ENCODE results near the gene RXFP4. TPM values are rescaled to one million over a fixed set of nuclear protein-coding genes. Genes with fewer than 3 reads are reported as not detected.
"Not testable (repeated sequence)": the region's sequence is repeated elsewhere in the genome, so short reads cannot be mapped to it uniquely, and the experiment has no call there.

The RXFP4 gene
- total RNA-seq, 1 donor from 2014 or later = not detected

DNA sequence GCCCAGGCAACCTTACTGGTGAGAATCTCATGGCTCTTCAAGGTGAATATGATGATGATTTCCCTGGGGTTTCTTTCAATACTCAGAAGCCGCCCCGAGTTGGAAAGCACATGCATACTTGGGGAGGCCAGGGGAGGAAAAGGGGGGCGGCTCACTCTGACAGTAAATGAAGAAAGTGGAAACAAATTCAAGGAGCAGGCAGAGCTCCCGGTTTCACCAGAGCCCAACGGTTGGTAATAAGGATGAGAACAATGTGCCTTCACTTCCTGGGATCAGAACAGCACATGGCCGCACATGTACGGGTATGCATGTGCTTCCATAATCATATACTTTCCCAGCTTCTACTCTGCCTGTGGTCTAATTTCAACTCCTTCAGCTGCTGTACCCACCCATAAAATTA is 40.7 kb downstream of the RXFP4 start:
- Mint-ChIP-seq H3K4me1 (ENCODE audit: unreplicated experiment) (peaks cover 28% of the 10 kb centered on the region), H3K4me3 (no peak overlapping the region)
- no peak for DNase-seq (ENCODE audit: extremely low spot score, unreplicated experiment)

DNA sequence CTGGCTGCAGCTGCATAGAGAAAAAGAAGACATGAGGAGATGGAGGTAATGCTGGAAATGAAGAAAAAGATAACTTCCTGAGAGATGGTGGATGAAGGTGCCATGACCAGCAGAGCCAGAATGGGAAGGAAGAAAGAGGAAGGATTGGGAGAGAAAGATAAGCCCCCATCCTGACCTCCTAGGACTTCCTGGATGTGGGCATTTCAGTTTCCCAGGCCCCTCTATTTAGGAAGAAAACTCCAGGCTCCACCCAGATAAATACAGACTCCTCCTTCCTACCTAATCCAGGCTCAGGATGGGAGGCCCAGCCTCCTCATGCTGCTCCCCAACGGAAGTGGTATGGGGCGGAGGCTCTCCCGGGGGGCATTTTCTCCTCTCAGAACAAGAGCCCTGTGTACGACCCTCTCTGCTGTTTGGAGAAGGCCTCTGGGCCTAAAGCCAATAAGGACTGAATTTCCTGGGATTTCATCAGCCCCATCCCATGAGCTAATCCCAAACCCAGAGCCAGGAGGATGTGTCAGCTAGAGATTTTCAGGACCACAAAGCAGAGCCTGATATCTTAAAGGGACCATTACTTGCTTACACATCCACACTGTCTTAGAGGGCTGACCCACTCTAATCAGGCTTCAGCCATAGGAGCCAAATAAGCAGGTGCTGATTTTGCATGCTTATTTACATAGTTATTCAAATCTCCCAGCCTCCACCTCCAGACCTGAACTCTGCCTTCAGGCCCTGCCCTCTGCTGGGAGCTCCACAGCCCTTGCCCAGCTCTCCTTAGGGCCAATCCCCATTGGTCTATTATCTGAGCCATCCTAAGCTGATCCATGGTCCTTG is 42.0 kb downstream of the RXFP4 start:
- Mint-ChIP-seq H3K4me3 (peak overlapping the region; percentile 39), H3K36me3 (no peaks in the 10 kb centered on the region), H3K27me3 (no peaks in the 10 kb centered on the region), H3K9me3 (no peaks in the 10 kb centered on the region), H3K4me1 (ENCODE audit: unreplicated experiment) (peaks cover 26% of the 10 kb centered on the region), H3K27ac (peak overlapping the region; percentile 13)
- TF ChIP-seq, protein P1, sequence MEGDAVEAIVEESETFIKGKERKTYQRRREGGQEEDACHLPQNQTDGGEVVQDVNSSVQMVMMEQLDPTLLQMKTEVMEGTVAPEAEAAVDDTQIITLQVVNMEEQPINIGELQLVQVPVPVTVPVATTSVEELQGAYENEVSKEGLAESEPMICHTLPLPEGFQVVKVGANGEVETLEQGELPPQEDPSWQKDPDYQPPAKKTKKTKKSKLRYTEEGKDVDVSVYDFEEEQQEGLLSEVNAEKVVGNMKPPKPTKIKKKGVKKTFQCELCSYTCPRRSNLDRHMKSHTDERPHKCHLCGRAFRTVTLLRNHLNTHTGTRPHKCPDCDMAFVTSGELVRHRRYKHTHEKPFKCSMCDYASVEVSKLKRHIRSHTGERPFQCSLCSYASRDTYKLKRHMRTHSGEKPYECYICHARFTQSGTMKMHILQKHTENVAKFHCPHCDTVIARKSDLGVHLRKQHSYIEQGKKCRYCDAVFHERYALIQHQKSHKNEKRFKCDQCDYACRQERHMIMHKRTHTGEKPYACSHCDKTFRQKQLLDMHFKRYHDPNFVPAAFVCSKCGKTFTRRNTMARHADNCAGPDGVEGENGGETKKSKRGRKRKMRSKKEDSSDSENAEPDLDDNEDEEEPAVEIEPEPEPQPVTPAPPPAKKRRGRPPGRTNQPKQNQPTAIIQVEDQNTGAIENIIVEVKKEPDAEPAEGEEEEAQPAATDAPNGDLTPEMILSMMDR (conservative IDR thresholded peaks at IDR 0.05) = no peak
- no peak for DNase-seq (ENCODE audit: extremely low spot score, unreplicated experiment)

More for the DNA sequence above, 40.7 kb downstream of the RXFP4 start:
- TF ChIP-seq, protein P1 (conservative IDR thresholded peaks at IDR 0.05) = no peak
- no peaks in the 10 kb centered on the region for H3K9me3 Mint-ChIP-seq
- peak overlapping the region; percentile 18 for H3K27ac Mint-ChIP-seq
- H3K27me3 Mint-ChIP-seq = no peaks in the 10 kb centered on the region
- no peaks in the 10 kb centered on the region for H3K36me3 Mint-ChIP-seq

DNA sequence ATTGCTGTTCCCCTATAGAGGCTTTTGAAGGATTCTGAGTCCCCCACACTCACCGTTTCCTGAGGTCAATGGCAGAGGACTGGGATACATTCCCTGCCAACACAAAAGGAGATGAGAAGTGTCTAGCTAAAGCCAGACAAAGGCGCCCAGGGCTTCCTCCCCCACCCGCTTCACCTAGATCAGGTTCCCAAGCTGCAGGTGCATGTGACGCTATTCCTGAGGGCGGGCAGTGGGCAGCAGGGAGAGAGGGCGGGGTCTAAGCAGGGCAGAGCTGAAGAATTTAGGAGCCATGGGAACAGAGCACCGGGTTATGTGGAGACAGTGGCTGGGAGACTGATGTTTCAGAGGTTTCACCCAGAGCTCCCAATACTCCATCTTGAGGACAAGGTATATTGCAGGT is 42.9 kb downstream of the RXFP4 start:
- TF ChIP-seq, protein P1 (conservative IDR thresholded peaks at IDR 0.05) = no peak
- Mint-ChIP-seq H3K27ac (no peak overlapping the region), H3K4me1 (ENCODE audit: unreplicated experiment) (peaks cover 24% of the 10 kb centered on the region), H3K27me3 (no peaks in the 10 kb centered on the region), H3K36me3 (no peaks in the 10 kb centered on the region), H3K9me3 (no peaks in the 10 kb centered on the region), H3K4me3 (no peak overlapping the region)
- DNase-seq (ENCODE audit: extremely low spot score, unreplicated experiment) = no peak

DNA sequence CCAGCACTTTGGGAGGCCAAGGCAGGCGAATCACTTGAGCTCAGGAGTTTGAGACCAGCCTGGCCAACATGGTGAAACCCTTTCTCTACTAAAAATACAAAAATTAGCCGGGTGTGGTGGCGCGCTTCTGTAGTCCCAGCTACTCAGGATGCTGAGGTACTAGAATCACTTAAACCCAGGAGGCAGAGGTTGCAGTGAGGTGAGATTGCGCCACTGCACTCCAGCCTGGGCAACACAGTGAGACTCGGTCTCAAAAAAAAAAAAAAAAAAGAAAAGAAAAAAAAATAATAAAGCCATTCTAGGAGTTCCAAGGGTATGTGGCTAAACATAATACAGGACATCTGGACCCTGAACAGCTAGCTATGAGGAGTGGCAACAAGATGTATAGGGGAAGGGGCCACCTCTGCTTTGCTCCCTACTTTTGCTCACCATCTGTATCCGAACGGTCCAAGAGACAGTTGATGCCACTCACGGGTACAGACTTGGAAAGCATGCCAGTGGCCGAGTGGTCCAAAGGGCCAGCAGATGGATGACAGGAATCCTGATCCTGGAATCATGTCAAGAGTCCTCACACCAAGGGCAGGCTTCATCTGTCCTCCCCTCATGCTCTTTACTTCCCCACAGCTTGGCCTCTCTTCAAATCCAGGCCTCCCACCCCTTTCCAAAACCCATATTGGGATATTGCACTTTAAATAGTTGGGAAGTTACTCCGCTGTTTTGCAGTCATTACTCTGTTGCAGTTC is 43.6 kb downstream of the RXFP4 start:
- not testable (repeated sequence) for DNase-seq (ENCODE audit: extremely low spot score, unreplicated experiment); H3K27ac Mint-ChIP-seq; H3K4me3 Mint-ChIP-seq; H3K36me3 Mint-ChIP-seq; H3K9me3 Mint-ChIP-seq; H3K27me3 Mint-ChIP-seq
- peaks cover 18% of the 10 kb centered on the region for H3K4me1 Mint-ChIP-seq (ENCODE audit: unreplicated experiment)

DNA sequence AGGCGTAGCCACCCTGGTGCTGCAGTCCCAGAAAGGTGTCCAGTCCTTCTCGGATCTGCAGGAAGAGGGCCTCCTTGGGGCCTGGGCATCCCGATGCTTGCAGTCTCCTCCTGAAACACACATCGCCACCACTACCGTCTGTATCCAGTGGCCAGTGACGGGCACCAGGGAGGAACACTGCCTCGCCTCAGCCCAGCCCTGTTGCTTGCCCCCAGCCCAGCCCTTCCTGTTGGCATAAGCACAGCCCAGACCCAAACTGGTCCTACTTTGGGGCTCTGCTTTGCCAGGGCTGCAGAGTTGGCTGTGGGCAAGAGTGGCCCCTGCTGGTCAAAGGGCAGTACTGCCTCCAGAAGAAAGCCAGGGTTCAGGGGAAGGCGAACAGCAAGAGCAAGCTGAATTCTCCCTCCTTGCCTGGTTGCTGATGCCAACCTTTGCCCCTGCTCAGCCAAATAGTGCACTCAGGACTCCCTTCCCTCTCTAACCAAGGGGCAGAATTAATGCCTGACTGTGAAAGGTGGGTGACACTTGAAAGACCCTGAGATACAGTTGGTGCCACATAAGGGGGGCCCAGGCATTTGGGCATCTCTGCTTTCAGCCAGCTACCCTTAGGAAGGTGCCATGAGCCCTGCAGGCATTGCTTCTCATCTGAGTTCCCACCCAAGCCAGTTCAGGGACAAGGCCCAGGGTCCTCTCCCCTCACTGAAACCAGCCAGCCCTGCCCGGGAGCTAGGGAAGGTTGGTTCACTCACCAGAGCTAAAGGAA is 48.0 kb downstream of the RXFP4 start:
- H3K4me3 Mint-ChIP-seq = no peak overlapping the region
- H3K27me3 Mint-ChIP-seq = no peaks in the 10 kb centered on the region
- no peaks in the 10 kb centered on the region for H3K4me1 Mint-ChIP-seq (ENCODE audit: unreplicated experiment)
- H3K36me3 Mint-ChIP-seq = no peaks in the 10 kb centered on the region
- no peak overlapping the region for H3K27ac Mint-ChIP-seq
- TF ChIP-seq, protein P1 (conservative IDR thresholded peaks at IDR 0.05) = peak; percentile 97
- peak; percentile 79 for DNase-seq (ENCODE audit: extremely low spot score, unreplicated experiment)
- no peaks in the 10 kb centered on the region for H3K9me3 Mint-ChIP-seq

Data from type B pancreatic cell (in vitro differentiated cells).